Measurements from ENCODE around the gene KAT6B.

Gene KAT6B

GRCh38 chr10:75028049-75028448 is 201.6 kb downstream of the KAT6B start:
- no peak for DNase-seq (ENCODE audit: low read depth)
- TF ChIP-seq CTCF (IDR thresholded peaks at IDR 0.05; ENCODE audit: low read depth, low read length, missing control alignments), result no peak
- H3K4me3 ChIP-seq (ENCODE audit: low read depth, low read length), result no peak overlapping the region

DNA sequence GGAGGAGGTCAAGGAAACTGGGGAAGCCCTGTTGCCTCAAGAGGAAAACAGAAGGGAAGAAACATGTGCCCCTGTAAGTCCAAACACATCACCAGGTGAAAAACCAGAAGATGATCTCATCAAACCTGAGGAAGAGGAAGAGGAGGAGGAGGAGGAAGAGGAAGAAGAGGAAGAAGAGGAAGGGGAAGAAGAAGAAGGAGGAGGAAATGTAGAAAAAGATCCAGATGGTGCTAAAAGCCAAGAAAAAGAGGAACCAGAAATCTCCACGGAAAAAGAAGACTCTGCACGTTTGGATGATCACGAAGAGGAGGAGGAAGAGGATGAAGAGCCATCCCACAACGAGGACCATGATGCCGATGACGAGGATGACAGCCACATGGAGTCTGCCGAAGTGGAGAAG is 202.3 kb downstream of the KAT6B start:
- no peak overlapping the region for H3K4me3 ChIP-seq (ENCODE audit: low read depth, low read length)
- DNase-seq (ENCODE audit: low read depth), result no peak
- TF ChIP-seq CTCF (IDR thresholded peaks at IDR 0.05; ENCODE audit: low read depth, low read length, missing control alignments), result no peak

DNA sequence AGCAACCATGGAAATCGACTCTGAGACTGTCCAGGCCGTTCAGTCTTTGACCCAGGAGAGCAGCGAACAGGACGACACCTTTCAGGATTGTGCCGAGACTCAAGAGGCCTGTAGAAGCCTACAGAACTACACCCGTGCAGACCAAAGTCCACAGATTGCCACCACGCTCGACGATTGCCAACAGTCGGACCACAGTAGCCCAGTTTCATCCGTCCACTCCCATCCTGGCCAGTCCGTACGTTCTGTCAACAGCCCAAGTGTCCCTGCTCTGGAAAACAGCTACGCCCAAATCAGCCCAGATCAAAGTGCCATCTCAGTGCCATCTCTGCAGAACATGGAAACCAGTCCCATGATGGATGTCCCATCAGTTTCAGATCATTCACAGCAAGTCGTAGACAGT is 203.0 kb downstream of the KAT6B start:
- no peak for TF ChIP-seq CTCF (IDR thresholded peaks at IDR 0.05; ENCODE audit: low read depth, low read length, missing control alignments)
- no peak for DNase-seq (ENCODE audit: low read depth)
- no peak overlapping the region for H3K4me3 ChIP-seq (ENCODE audit: low read depth, low read length)

GRCh38 chr10:75029857-75030256 is 203.5 kb downstream of the KAT6B start:
- DNase-seq (ENCODE audit: low read depth), result no peak
- no peak for TF ChIP-seq CTCF (IDR thresholded peaks at IDR 0.05; ENCODE audit: low read depth, low read length, missing control alignments)
- no peak overlapping the region for H3K4me3 ChIP-seq (ENCODE audit: low read depth, low read length)

DNA sequence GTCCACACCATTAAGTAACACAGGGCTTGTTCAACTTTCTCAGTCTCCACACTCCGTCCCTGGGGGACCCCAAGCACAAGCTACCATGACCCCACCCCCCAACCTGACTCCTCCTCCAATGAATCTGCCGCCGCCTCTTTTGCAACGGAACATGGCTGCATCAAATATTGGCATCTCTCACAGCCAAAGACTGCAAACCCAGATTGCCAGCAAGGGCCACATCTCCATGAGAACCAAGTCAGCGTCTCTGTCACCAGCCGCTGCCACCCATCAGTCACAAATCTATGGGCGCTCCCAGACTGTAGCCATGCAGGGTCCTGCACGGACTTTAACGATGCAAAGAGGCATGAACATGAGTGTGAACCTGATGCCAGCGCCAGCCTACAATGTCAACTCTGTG is 204.0 kb downstream of the KAT6B start:
- no peak overlapping the region for H3K4me3 ChIP-seq (ENCODE audit: low read depth, low read length)
- DNase-seq (ENCODE audit: low read depth), result no peak
- no peak for TF ChIP-seq CTCF (IDR thresholded peaks at IDR 0.05; ENCODE audit: low read depth, low read length, missing control alignments)

DNA sequence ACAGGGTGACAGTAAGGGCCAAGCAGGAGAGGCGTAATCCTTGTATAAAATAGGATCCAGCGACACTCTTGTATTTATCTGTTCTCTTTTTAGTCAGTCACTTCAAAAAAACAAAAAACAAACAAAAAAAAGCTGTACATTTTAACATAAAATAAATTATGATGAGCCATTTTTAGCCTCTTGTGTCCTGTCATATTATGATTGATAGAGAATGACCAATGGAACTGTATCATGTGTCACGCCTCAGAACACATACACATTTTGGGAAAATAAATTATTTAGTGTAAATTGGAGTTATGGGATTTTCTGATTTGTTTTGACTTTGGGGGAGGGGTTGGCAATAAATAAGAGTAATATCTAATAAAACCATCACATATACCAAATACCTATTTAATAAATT is 205.7 kb downstream of the KAT6B start:
- TF ChIP-seq CTCF (IDR thresholded peaks at IDR 0.05; ENCODE audit: low read depth, low read length, missing control alignments), result no peak
- no peak overlapping the region for H3K4me3 ChIP-seq (ENCODE audit: low read depth, low read length)
- no peak for DNase-seq (ENCODE audit: low read depth)

DNA sequence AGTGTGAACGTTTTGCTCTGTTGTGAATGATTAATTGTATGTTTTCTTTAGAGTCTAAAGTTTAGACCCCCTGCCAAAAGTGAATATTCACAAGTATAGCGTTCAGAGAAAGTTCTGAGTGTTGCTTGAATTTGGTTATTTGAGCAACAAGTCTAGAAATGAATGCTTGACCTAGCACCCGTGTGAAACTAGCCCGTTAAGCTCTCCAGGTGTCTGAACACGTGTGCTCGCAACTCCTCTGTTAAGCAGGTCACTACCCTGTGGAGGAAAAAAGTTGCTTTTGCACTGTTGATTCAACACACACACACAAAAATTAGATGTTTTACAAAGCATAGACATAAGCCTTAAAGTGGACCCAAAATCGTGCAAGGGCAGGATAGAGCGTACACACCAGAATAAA is 206.4 kb downstream of the KAT6B start:
- TF ChIP-seq CTCF (IDR thresholded peaks at IDR 0.05; ENCODE audit: low read depth, low read length, missing control alignments), result no peak
- no peak overlapping the region for H3K4me3 ChIP-seq (ENCODE audit: low read depth, low read length)
- DNase-seq (ENCODE audit: low read depth), result no peak

Data from GM12864 (cell line).